Activated naive CD8-positive, alpha-beta T cell treated with anti-CD3 and anti-CD28 coated beads, Interleukin-2, amount 50 U/mL, for 24 hours (primary cell): ENCODE data around the gene SNAP47.
A peak's percentile ranks its signal among the peaks of the same experiment; 100 is the strongest.

Experiments
- ATAC-seq: fragments of 150-1000 bp; cut with Tn5 transposase; one replicate; pipeline ENCODE4 v1.10.0; 2021
- DNase-seq: peaks from one replicate; pipeline ENCODE4 v3.0.0; 2021
- H3K27ac Mint-ChIP-seq: one replicate; pipeline ENCODE4 v1.8.0; 2021; ENCODE audit warnings: mild to moderate bottlenecking, mixed read lengths
- H3K27me3 Mint-ChIP-seq: one replicate; pipeline ENCODE4 v1.8.0; 2021; ENCODE audit warnings: mixed read lengths
- H3K36me3 Mint-ChIP-seq: one replicate; pipeline ENCODE4 v1.8.0; 2021; ENCODE audit warnings: low read depth, mixed read lengths
- H3K4me1 Mint-ChIP-seq: one replicate; pipeline ENCODE4 v1.8.0; 2021; ENCODE audit warnings: mixed read lengths
- H3K4me3 Mint-ChIP-seq: one replicate; pipeline ENCODE4 v1.8.0; 2021; ENCODE audit warnings: mild to moderate bottlenecking, moderate library complexity, mixed read lengths
- H3K9me3 Mint-ChIP-seq: one replicate; pipeline ENCODE4 v1.8.0; 2021; ENCODE audit warnings: mixed read lengths

The SNAP47 gene

DNA sequence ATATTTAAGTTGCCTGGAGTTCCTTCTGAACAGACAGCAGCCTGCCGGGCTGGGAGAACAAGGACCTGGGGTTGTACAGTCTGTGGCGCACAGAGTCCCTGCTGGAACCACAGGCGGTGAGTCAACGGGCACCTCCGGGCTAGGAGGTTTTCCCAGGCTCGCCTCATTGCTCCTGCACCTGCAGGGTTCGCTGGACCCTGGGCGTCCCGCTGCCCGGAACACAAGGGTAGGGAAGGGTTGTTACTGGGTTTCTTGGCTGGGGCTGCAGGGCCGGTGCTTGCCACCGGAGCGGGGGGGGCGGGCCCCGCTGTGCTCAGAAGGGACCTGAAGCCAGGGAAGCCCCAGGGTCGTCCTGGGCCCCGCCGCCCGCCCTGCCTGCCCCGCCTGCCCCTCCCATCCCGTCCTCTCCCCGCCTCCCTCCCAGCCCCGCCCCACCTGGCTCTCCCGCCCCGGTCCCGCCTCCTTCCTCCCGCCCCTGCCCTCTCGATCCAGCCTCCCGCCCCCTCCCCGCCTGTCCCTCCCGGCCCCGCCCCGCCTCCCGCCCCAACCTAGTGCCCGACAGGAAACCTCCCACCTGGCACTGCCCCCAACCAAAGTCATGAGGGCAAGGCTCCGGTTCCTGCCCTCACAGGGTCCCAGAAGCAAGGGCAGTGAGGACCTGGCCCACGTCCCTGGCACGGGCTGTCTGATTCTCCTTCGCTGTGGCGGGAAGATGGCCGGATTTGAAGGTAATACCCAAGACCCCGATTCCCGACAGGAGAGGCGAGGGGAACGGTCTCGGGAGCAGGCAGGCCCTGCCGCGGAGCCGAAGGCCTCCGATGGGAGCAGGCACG, 7.0 kb upstream of the SNAP47 start:
- Mint-ChIP-seq H3K9me3 (peaks cover 9% of the 10 kb centered on the region), H3K27me3 (peaks cover 12% of the 10 kb centered on the region), H3K36me3 (peaks cover 6% of the 10 kb centered on the region), H3K4me3 (peak overlapping the region; percentile 70), H3K4me1 (peaks cover 32% of the 10 kb centered on the region), H3K27ac (peak overlapping the region; percentile 76)
- ATAC-seq = peak; percentile 69
- peak; percentile 72 for DNase-seq

DNA sequence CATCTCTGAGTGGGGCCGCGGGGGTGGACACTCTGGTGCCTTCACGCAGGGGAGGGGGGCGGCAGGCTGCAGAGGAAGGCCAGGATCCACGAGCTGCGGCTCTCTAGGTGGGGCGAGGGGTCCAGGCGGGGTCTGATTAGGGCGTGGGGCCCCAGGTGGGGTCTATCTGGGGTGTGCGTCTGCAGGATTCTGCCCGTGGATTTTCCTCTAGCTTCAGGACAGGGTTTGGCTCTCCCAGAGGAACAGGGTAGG, 6.4 kb upstream of the SNAP47 start:
- peaks cover 12% of the 10 kb centered on the region for H3K27me3 Mint-ChIP-seq
- peaks cover 6% of the 10 kb centered on the region for H3K36me3 Mint-ChIP-seq
- H3K9me3 Mint-ChIP-seq = peaks cover 6% of the 10 kb centered on the region
- peaks cover 37% of the 10 kb centered on the region for H3K4me1 Mint-ChIP-seq
- peak overlapping the region; percentile 70 for H3K4me3 Mint-ChIP-seq
- DNase-seq = no peak
- peak overlapping the region; percentile 76 for H3K27ac Mint-ChIP-seq
- ATAC-seq = peak; percentile 6

DNA sequence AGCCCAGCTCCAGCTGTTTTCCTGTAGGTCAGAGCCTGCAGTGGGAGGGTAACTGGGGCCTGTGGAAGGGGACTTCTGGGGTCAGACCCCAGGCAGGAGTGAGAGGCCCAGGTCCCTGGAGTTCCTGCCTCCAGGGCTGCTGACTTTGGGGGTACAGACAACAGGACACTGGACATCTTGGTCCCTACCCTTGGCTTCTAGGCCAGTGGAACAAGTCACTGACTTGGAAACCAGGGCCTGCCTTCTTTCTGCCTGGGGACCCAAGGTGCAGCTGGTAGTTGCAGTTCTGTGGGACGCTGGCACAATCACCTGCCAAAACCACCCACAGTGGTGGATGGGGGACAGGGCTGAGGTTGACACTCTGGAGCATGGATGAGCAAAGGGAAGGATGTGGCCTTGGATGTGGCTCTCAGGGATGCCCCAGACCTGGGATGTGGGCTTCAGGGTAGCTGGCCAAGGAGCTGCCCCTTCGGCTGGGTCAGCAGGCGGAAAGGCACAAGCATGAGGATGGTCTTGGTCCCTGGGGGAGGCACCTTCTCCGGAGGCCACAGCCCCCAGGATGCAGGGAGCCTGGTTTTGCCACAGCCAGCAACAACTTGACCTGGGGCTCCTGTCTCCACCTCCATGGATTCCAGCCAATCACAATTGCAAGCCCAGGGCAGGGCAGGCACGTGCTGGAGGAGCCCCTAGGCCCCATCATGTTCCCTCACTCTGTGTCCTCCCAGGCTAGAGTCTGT, 5.9 kb upstream of the SNAP47 start:
- peaks cover 41% of the 10 kb centered on the region for H3K4me1 Mint-ChIP-seq
- peak overlapping the region; percentile 59 for H3K27ac Mint-ChIP-seq
- peaks cover 7% of the 10 kb centered on the region for H3K36me3 Mint-ChIP-seq
- DNase-seq = no peak
- ATAC-seq = peak; percentile 4
- peaks cover under 1% of the 10 kb centered on the region for H3K9me3 Mint-ChIP-seq
- peaks cover 12% of the 10 kb centered on the region for H3K27me3 Mint-ChIP-seq
- peak overlapping the region; percentile 70 for H3K4me3 Mint-ChIP-seq

DNA sequence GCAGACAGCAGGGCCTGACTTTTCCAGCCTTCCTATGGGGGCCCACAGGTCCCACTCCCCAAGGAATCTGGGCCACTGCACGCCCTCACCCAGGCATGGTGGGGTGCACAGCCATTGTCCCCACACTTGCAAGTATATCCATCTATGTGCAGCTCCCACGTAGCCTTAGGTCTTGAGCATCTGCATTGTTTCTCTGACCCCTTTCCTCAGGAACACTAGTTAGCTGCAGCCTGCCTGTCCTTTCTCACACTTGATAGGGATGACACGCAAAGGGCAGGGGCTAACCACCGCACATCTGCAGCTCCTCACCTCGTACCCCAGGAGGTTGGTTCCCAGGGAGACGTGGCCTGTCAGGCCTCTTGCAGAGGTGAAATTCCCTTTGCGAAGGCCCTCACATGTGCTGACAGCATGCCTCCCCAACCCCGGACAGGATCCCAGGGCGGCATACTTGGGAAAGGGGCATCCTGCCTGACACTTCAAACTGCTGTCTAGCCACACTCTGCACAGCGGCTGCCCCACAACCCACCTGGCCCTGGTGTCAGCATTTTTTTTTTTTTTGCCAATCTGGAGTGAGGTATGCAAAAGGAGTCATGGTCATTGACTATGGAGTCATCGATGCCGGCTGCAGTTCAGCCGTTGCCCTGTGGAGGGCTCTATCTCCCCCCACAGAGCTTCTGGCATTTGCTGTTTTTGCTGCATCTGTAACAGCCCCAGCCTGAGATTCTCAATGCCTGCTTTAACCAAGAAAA, 5.2 kb upstream of the SNAP47 start:
- DNase-seq (peak; percentile 57), ATAC-seq (peak; percentile 7)
- H3K4me1 Mint-ChIP-seq = peaks cover 45% of the 10 kb centered on the region
- no peaks in the 10 kb centered on the region for H3K9me3 Mint-ChIP-seq
- peaks cover 10% of the 10 kb centered on the region for H3K36me3 Mint-ChIP-seq
- peak overlapping the region; percentile 24 for H3K4me3 Mint-ChIP-seq
- H3K27ac Mint-ChIP-seq = no peak overlapping the region
- peaks cover 12% of the 10 kb centered on the region for H3K27me3 Mint-ChIP-seq

DNA sequence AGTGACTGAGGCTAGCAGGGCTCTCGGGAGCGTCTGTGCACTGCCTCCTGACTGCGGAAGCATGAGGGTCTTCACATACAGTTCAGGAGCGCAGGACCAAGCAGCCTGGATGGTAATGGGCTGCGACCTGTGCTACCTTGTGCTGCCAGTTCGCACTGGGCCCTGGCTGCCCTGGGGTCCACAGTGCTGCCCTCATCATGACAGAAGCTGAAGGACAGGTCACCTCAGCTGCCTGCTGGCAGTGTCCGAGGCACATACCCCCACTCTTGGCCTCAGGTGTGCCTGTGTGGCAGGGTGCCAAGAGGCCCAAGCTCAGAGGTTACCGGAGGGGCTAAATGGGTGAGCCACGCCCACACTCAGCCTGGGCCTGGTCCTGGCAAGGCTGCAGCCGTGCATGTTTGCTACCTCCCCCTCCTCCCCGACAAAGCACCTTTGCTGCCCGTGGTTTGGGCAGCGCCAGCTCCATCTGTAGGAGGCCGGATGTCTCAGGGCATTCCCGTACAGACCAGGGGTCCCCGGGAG, 4.5 kb upstream of the SNAP47 start:
- Mint-ChIP-seq H3K27me3 (peaks cover 12% of the 10 kb centered on the region), H3K36me3 (peaks cover 10% of the 10 kb centered on the region), H3K27ac (no peak overlapping the region), H3K4me3 (no peak overlapping the region), H3K9me3 (no peaks in the 10 kb centered on the region), H3K4me1 (peaks cover 47% of the 10 kb centered on the region)
- no peak for DNase-seq
- ATAC-seq = no peak

DNA sequence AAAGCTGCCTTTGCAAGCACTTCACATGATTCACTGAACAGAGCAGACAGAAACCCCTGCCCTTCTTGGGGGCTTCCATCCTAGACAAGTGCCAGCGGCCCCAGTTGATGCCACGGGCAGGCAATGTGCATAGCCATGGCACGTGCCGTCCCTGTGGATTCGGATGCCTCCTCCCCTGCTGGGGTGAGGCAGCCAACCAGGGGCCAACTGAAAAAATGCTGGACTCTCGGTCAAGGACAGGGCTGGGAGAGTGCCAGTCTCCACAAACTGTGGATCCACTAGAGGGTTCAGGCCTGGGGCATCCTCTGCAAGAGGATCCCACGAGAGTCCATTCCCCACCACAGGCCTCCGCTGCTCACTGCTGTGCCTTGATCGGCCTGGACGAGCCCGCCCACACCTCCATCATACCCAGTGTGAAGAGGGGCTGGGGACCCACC, 4.0 kb upstream of the SNAP47 start:
- H3K27me3 Mint-ChIP-seq = peaks cover 12% of the 10 kb centered on the region
- ATAC-seq (no peak), DNase-seq (no peak)
- no peak overlapping the region for H3K27ac Mint-ChIP-seq
- no peak overlapping the region for H3K4me3 Mint-ChIP-seq
- H3K4me1 Mint-ChIP-seq = peaks cover 52% of the 10 kb centered on the region
- no peaks in the 10 kb centered on the region for H3K9me3 Mint-ChIP-seq
- peaks cover 10% of the 10 kb centered on the region for H3K36me3 Mint-ChIP-seq

DNA sequence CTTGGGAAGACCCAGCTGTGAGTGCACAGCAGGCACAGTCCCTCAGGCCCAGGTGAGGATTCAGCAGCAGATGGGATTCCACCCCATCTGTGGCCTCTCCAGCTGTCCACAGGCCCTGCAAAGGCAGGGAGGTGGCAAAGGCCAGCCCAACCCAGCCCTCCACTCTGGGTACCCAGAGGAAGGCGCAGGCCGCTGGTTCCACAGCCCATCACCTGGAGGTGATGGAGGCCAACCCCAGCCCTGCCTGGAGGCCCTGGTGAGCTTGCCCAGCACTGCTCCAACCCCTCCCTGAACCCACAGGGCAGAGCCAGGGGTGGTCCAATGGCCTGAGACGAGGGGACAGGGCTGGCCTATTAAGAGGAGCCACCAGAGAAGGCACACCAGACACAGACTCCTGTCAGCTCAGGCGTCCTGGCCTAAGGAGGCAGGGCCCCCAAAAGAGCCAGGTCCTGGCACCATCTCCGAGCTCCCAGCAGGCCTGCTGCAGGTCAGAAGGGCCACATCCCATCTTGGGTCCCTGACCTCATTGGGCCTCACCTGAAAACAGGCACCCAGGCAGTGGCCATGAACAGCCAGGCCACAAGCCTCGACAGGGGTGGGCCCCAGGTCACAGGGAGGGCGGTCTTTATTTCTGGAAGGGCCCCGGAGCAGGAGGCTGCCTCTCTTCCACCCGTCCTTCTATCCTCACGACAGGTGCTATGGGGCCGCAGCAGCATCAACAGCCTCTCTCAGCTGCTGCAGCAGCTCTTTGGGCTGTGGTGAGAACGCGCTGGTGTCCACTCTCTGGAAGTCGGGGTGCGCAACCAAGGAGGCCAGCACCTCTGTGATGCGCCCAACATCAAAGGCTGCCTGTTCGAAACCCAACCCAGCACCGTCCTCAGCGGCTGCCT, 3.3 kb upstream of the SNAP47 start:
- Mint-ChIP-seq H3K4me1 (peaks cover 57% of the 10 kb centered on the region), H3K9me3 (no peaks in the 10 kb centered on the region), H3K36me3 (peaks cover 10% of the 10 kb centered on the region), H3K27ac (no peak overlapping the region), H3K4me3 (no peak overlapping the region), H3K27me3 (peaks cover 5% of the 10 kb centered on the region)
- ATAC-seq (no peak), DNase-seq (no peak)

DNA sequence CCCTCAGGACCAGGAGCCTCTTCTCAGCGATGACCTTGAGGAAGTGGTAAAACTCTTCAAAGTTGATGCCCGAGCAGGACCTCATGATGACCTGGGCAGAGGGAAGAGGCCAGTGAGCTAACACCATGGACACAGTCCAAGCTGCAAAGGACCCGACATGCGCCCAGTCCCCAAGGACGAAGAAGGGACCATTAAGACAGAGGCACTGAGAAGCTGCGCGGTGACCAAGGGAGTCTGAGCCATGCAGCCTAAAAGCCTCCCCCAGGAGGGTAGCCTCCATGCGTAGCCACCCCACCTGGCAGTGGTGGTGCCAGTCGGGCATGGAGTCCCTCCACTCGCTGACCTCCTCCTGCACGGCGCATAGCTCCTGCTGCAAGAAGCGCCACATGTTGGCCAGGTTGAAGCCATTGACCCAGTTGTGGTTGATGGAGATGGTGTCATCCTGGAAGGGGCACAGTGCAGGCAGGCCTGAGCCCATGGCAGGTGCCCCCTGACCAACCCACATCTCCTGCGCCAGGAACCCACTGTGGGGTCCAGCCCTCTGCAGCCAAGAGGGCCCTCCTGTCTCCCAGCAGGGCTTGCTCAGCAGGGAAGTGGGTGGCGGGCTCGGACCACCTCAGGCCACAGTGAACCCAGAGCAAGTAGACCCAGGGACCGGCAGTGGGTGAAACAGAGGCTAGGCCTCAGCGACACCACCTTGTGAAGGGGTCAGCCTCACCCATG, 2.5 kb upstream of the SNAP47 start:
- H3K27me3 Mint-ChIP-seq = no peaks in the 10 kb centered on the region
- no peak overlapping the region for H3K27ac Mint-ChIP-seq
- peaks cover 56% of the 10 kb centered on the region for H3K4me1 Mint-ChIP-seq
- H3K36me3 Mint-ChIP-seq = peaks cover 10% of the 10 kb centered on the region
- H3K4me3 Mint-ChIP-seq = peak overlapping the region; percentile 90
- DNase-seq (no peak), ATAC-seq (no peak)
- no peaks in the 10 kb centered on the region for H3K9me3 Mint-ChIP-seq

DNA sequence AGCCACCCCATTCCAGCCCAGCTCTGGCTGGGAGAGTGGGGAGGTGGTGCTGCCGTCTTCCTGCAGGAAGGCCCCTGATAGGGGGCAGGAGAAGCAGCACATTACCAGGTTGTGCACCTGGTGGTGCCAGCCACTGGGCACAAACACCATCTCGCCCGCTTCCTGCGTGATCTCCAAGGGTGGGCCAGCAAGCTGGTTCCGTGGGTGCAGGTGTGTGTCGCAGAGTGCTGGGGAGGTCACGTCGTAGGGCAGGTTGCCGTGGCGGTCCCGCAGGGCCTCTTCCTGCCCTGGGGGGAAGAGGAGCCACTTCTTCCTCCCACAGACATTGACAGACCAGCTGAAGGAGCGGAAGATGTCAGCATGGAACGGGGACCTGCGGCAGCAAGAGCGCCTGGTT, 1.9 kb upstream of the SNAP47 start:
- Mint-ChIP-seq H3K9me3 (no peaks in the 10 kb centered on the region), H3K27ac (peak overlapping the region; percentile 83), H3K4me3 (peak overlapping the region; percentile 90), H3K36me3 (peaks cover 11% of the 10 kb centered on the region), H3K4me1 (peaks cover 51% of the 10 kb centered on the region), H3K27me3 (no peaks in the 10 kb centered on the region)
- no peak for ATAC-seq
- DNase-seq = no peak

DNA sequence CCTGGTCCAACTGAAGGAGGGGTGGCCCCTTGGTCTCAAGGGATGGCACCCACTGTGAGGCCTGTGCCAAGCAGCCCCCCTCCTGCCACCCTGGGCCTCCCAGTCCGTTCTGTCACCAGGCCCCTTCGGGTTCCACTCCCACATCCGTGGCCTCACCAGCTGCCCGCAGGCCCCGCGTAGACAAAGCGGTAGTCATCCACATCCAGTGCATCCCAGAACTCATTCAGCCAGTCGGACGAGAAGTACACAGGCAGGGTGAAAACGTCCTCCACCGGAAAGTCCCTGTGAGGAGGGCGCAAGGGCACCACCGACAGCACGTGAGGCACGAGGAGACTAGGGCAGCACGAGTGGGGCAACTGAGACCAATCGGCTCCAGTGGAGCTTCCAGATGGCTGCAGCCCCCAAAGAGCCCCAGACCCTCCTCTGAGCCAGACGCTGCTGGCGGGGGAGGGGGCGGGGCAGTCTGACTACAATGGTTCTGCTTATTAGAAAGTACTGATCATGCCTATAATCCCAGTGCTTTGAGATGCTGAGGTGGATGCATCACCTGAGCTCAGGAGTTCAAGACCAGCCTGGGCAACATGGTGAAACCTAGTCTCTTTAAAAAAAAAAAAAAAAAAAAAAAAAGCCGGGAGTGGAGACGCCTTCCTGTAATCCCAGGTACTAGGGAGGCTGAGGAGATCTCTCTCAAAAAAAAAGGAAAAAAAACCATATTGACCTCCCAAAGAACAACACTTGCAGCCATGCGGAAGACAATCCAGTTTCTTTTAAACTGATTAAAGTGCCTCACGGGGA, 1.3 kb upstream of the SNAP47 start:
- peaks cover 48% of the 10 kb centered on the region for H3K4me1 Mint-ChIP-seq

DNA sequence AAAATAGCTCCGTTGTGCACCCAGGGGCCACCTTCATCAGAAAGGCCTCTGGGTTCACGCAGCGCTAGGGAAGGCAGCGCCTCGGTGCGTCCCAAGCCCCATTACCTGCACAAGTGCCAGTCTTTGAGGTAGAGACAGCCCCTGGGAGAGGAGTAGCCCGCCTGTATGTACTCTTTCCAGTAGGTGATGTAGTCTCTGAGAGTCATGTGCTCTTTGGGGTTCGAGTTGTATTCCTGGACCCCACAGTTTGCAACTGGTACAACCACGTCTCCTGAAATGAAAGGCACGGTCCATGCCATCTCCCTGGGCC, 734 bp upstream of the SNAP47 start:
- Mint-ChIP-seq H3K27ac (peak overlapping the region; percentile 83), H3K9me3 (no peaks in the 10 kb centered on the region), H3K36me3 (peaks cover 11% of the 10 kb centered on the region), H3K27me3 (no peaks in the 10 kb centered on the region), H3K4me3 (peak overlapping the region; percentile 90), H3K4me1 (peaks cover 43% of the 10 kb centered on the region)
- DNase-seq (no peak), ATAC-seq (no peak)

More for the DNA sequence above, 1.3 kb upstream of the SNAP47 start:
- peak overlapping the region; percentile 83 for H3K27ac Mint-ChIP-seq
- H3K36me3 Mint-ChIP-seq = peaks cover 11% of the 10 kb centered on the region
- H3K4me3 Mint-ChIP-seq = peak overlapping the region; percentile 90
- ATAC-seq (no peak), DNase-seq (no peak)
- H3K9me3 Mint-ChIP-seq = no peaks in the 10 kb centered on the region
- no peaks in the 10 kb centered on the region for H3K27me3 Mint-ChIP-seq

DNA sequence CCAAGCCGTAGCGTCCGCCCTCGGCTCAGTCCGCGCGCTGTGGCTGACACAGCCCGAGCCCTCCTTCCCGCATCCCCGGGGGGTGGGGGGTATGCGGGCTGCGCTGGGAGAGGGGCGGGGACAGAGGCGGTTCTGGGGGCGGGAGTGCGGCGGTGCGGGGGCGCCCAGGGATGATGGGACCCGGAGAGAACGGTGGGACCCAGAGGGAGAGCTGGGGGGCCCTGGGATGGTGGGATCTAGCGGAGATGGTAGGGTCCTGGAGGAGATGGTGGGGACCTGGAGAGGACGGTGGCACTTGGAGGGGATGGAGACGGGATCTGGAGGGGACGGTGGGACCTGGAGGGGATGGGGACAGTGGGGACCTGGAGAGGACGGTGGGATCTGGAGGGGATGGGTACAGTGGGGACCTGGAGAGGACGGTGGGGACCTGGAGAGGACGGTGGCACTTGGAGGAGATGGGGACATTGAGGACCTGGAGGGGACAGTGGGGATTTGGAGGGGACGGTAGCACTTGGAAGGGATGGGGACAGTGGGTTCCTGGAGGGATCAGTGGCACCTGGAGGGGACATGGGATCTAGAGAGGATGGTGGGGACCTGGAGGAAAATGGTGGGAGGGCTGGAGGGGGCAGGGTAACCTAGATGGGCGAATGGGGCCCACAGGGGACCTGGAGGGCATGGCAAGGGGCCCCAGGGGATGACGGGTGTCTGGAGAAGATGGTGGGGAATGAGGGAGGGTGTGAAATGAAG, 477 bp downstream of the SNAP47 start:
- peak overlapping the region; percentile 90 for H3K4me3 Mint-ChIP-seq
- no peaks in the 10 kb centered on the region for H3K9me3 Mint-ChIP-seq
- no peak for DNase-seq
- peak overlapping the region; percentile 81 for H3K27ac Mint-ChIP-seq
- no peaks in the 10 kb centered on the region for H3K27me3 Mint-ChIP-seq
- H3K4me1 Mint-ChIP-seq = peaks cover 41% of the 10 kb centered on the region
- H3K36me3 Mint-ChIP-seq = peaks cover 11% of the 10 kb centered on the region
- ATAC-seq = no peak
